Measurements from ENCODE around the gene ITPA. TPM values are rescaled to one million over a fixed set of nuclear protein-coding genes. Genes with fewer than 3 reads are reported as not detected.

Gene ITPA
- total RNA-seq = 35.2 and 44.0 TPM in 2 replicates

- DNase-seq (ENCODE audit: extremely low read depth, low read depth, low spot score) = no peak
Observed at GRCh38 chr20:3209257-3209945, at the start of gene ITPA. Gene ITPA (plus strand): TSS chr20:3209498. CDS start chr20:3209552, 54 bp downstream.

DNA sequence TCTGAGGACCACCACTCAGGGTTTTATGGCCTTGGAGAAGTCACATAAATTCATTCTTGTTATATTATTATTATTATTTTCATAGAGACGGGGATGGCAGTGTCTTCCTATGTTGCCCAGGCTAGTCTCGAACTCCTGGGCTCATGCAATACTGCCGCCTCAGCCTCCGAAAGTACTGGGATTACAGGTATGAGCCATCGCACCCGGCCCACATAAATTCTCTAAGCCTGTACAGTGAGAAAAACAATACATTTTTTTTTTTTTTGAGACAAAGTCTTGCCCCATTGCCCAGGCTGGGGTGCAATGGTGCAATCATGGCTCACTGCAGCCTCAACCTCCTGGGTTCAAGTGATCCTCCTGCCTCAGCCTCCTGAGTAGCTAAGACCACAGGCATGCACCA, 48.9 kb upstream of the ITPA start:
- DNase-seq (ENCODE audit: extremely low read depth, low read depth, low spot score) = no peak

- DNase-seq (ENCODE audit: extremely low read depth, low read depth, low spot score) = no peak
Observed at GRCh38 chr20:3161316-3162079, 47.8 kb upstream of the ITPA start.

DNA sequence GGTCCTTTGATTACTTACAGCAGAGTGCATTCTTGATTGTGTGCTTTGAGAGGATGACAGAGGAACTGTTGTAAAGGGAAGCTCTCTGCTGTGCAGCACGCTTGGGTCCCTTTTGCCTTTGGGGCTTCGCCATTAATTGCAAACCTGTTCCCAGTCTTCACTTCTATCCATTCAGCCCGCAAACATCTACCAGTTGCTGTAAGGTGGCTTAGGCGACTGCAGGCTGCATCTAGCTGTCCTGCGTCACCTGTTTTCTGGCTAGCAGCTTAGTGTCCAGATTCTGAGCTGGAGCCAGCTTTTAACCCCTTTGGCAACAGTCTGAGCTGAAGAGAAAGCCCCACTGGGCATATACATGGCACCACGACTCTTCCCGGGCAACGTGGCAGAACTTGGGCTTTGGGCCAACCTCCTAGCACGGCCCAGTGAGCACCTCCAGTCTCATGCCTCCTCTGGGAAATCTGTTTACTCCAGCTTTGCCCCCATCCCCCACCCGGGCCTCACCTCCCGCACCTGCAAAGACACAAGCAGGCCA, 47.2 kb upstream of the ITPA start:
- no peak for DNase-seq (ENCODE audit: extremely low read depth, low read depth, low spot score)

DNA sequence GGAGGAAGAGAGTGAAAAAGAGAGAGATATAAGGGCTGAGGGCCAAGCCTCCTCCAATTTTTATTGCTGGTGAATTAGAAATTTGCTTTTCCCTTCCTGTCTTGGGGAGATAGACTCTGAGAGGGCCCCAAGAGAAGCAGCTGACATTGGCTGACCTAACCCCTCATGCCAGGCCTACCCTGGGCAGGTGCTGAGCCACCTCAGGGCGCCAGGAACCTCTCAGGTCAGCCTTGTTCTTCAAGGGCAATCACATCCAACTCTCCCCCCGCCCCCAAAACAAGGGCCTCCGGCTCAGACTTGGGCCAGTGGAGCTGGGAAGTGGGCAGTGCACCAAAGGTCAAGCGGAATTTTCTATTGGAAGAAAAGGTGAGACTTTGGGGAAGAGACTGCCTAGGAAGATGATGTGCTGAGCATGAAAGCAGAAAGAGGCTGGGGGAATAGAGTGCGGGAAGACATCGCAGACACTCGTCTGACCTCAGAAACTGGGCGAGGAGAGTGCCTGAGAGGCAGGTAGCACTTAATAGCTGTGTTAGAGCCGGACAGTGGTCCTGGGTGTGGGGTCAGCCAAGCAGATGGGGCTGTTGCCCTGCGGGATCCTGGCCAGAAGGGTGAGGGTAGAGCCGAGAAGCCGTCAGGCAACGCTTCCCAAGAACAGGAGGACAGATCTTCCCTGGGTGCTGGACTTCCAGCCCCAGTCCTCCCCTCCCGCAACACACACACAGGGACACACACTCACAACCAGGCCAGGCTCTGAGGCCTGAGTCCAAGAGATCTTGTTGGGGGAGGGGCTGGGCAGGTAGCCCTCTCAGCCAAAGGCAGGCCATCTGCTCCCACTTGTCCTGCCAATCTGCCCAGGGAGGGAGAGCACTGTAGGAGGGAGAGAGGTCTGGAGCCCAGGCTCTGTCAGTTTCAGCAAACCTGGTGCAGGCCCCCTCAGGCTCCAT, 45.9 kb upstream of the ITPA start:
- DNase-seq (ENCODE audit: extremely low read depth, low read depth, low spot score) = no peak

DNA sequence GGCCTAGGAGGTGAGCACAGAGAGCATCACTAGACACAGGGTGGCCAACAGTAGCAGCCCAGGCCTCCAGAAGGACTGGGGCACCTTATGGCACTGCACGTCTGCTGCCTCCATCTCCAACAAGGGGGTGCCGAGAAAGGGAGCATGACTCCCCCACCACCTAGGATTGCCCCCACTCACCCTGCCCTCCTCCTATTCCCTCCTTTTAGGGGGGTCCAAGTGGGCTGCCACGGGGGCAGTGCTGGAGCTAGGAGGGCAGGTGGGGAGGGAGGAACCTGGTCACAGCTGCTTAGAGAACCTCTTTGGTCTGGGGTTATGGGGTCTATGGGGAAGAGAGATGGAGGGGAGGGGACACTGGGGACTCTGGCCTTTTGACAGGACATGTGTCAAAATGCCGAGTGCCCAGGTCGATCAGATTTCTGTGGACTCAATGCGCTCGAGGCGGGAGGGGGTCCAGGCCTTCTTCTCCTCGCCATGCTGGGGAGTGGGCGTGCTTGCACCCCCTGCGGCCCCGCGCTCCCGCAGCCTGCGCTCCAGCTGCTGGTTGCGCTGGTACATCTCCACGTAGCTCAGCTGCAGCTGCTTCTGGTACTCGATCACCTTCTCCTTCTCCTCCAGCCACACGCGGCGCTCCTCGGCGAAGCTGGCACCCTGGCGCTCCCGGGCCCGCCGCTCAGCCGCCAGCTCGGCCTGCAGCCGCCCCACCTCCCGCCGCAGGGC, 45.1 kb upstream of the ITPA start:
- DNase-seq (ENCODE audit: extremely low read depth, low read depth, low spot score) = no peak

- no peak for DNase-seq (ENCODE audit: extremely low read depth, low read depth, low spot score)
Observed at GRCh38 chr20:3164763-3165410, 44.4 kb upstream of the ITPA start.

DNA sequence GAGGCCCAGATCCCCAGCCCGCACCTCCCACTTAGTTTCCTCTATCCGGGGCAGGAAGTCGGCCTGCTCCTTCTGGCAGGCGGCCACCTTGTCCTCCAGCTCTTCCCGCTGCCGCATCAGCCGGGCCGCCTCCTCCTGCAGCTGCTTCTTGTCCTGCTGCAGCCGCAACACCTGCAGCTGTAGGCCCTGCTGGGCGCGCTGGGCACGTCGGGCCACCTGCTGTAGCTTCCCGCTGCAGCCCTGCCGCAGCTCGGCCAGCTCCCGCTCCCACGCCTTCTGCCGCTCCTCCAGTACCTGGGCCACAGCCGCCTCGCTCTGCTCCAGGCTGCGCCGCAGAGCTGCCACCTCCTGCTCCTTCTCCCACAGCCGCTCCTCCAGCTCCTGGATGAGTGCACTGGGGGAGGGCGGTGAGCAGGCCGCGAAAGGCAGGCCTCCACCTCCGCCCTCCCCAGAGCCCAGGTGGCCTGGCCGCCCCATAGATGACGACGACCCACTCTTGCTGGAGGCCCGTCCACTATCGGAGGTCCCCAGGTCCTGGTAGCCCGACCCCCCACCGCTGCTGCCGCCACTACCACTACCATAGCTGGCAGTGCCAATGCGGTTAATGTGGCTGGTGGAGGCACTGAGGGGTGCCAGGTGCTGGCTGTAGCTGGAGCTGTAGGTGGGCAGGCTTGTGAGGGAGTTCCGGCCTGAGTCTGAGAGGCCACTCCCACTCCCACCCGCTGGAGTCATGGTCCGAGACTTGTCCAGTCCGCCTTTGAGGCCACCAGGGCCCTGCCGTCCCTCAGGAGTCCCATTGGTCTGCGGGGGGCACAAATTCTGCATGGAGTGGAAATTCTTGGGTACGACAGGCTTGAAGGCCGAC, 43.6 kb upstream of the ITPA start:
- no peak for DNase-seq (ENCODE audit: extremely low read depth, low read depth, low spot score)

DNA sequence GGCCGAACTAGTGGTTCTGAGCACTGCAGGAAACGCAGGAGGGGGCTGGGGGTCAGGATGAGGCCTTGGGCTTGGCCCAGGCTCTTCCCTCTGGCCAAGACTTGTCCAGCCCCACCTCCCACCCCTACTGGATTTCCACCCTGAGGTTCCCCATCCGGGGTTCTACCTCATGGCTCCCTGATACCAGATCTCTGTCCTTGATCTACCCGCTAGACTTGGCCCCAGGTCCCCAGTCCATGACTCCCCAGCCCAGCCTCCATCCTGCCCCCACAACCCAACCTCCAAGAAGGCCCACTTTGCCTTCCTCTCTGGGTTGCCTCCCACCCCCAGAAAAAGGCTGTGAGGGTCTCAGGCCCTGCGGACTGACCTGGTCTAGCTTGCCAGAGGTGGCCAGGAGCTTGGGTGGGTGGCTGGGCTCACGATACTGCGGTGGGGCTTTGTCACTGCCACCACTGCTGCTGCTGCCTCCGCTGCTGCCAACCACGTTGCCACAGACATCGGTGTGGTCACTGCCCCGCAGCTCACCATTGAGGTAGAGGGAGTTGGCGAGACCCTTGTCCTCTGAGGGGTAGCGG, 42.9 kb upstream of the ITPA start:
- DNase-seq (ENCODE audit: extremely low read depth, low read depth, low spot score) = no peak

- no peak for DNase-seq (ENCODE audit: extremely low read depth, low read depth, low spot score)
Observed at GRCh38 chr20:3166913-3167342, 42.4 kb upstream of the ITPA start.

- no peak for DNase-seq (ENCODE audit: extremely low read depth, low read depth, low spot score)
Observed at GRCh38 chr20:3167738-3168078, 41.6 kb upstream of the ITPA start.

DNA sequence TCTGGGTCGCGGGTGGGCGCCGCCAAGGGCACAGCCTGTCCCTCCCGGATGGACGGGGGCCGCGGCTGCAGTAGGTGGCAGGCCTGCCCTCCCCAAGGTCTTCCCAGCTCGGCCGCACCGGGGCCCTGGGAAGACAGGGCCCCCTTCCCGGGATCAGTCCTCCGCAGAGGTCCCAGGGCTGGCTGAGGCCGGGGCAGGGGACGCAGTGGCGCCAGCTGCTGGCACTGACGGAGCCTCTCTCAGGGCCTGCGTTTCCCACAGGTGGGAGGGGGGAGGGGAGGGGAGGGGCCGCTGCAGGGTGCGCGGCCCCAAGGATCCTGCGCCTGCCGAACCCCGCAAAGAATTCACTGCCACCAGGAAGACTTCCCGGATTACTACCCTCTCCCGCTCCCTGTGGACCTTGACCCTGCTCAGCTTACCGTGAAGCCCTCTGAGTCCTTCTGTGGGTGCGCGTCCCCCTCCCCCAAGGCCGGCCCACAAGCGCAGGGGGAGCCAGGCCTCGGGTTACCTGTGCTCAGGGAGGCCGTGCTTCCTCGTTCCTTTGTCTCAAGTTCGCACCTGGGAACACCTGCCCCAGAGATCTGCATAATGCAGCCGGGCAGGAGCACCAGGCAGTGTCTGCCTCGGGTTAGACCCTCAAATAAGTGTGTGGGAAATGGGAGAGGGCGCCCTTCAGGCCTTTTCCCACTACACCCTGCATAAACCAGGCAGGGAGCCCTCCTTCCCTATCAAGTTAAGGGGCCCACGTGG, 41.0 kb upstream of the ITPA start:
- no peak for DNase-seq (ENCODE audit: extremely low read depth, low read depth, low spot score)

- DNase-seq (ENCODE audit: extremely low read depth, low read depth, low spot score) = no peak
Observed at GRCh38 chr20:3168829-3169590, 40.3 kb upstream of the ITPA start.

- DNase-seq (ENCODE audit: extremely low read depth, low read depth, low spot score) = no peak
Observed at GRCh38 chr20:3171391-3172125, 37.7 kb upstream of the ITPA start.

DNA sequence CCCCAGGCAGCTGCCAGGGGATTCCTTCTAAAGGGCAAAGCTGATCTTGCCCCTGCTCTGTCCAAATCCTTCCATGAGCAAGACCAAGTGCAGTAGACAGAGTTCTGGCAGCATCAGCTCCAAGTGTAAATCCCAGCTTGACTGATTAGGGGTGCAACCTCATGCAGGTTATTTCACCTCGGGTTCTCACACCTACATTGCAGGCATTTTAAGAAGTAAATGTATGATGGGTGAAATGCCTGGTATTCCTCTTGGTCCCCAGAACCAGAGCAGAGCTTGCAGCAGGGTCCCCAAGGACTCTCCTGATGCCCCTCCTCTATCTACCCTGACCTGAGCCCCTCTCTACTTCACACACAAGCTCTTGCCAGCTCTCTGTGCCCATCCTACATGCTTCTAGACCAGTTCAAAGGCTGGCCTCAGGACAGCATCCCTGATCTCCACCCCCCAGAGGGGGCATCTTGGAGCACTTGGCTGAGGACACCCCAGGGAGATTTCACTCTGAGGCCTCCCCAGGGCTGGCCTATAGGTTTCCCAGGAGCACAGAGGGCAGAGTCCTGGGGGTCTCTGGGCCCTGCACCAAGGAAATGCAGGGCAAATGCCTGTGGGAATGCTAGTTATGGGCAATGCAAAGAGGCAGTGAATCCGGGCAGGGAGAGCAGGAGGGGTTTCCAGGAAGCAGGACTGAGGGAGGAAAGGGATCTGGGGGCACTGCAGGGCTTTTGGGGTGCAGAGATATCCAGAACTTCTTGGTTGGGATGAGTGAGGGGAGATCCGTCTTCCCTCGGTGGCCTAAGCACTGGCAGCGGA, 37.0 kb upstream of the ITPA start:
- no peak for DNase-seq (ENCODE audit: extremely low read depth, low read depth, low spot score)
